ENCODE results near the gene ARID1B.

ARID1B gene

GRCh38 chr6:156806155-156806554 lies 29.0 kb downstream of the ARID1B start:
- H3K4me1 ChIP-seq, result peaks cover 0 to 79% (median 24%) of the 10 kb centered on the region in 4 donors

GRCh38 chr6:156807028-156807427 lies 29.9 kb downstream of the ARID1B start:
- no peaks in the 10 kb centered on the region for H3K27me3 ChIP-seq
- intact Hi-C loops (cut with DNase I; ENCODE audit: low total_unique reads), result no loop called here
- DNase-seq, result peak in 1 of 2 donors; percentile 37
- H3K27ac ChIP-seq, result no peak overlapping the region
- no peak overlapping the region for H3K4me3 ChIP-seq
- no peaks in the 10 kb centered on the region for H3K36me3 ChIP-seq
- H3K9me3 ChIP-seq, result no peaks in the 10 kb centered on the region
- peaks cover 0 to 81% (median 22%) of the 10 kb centered on the region in 4 donors for H3K4me1 ChIP-seq
- TF ChIP-seq CTCF (IDR thresholded peaks at IDR 0.05), result no peak

More at GRCh38 chr6:156806155-156806554, 29.0 kb downstream of the ARID1B start:
- no peak overlapping the region for H3K27ac ChIP-seq
- intact Hi-C loops (cut with DNase I; ENCODE audit: low total_unique reads), result no loop called here
- H3K9me3 ChIP-seq, result no peaks in the 10 kb centered on the region
- TF ChIP-seq CTCF (IDR thresholded peaks at IDR 0.05), result no peak
- no peak for DNase-seq
- H3K27me3 ChIP-seq, result no peaks in the 10 kb centered on the region
- H3K36me3 ChIP-seq, result no peaks in the 10 kb centered on the region
- no peak overlapping the region for H3K4me3 ChIP-seq

- Histone ChIP-seq H3K27me3 (no peaks in the 10 kb centered on the region), H3K27ac (no peak overlapping the region), H3K4me3 (no peak overlapping the region), H3K9me3 (no peaks in the 10 kb centered on the region), H3K36me3 (no peaks in the 10 kb centered on the region), H3K4me1 (peaks cover 0 to 80% (median 22%) of the 10 kb centered on the region in 4 donors)
- no peak for DNase-seq
- intact Hi-C loops (cut with DNase I; ENCODE audit: low total_unique reads), result no loop called here
- TF ChIP-seq CTCF (IDR thresholded peaks at IDR 0.05), result no peak
These were observed 30.6 kb downstream of the ARID1B start for GRCh38 chr6:156807795-156808194.

GRCh38 chr6:156808287-156808686 lies 31.1 kb downstream of the ARID1B start:
- no peaks in the 10 kb centered on the region for H3K27me3 ChIP-seq
- no peak overlapping the region for H3K4me3 ChIP-seq
- no peaks in the 10 kb centered on the region for H3K9me3 ChIP-seq
- TF ChIP-seq CTCF (IDR thresholded peaks at IDR 0.05), result no peak
- no peaks in the 10 kb centered on the region for H3K36me3 ChIP-seq
- H3K27ac ChIP-seq, result no peak overlapping the region
- intact Hi-C loops (cut with DNase I; ENCODE audit: low total_unique reads), result no loop called here
- H3K4me1 ChIP-seq, result peaks cover 0 to 77% (median 20%) of the 10 kb centered on the region in 4 donors
- DNase-seq, result no peak

- Histone ChIP-seq H3K9me3 (no peaks in the 10 kb centered on the region), H3K4me1 (peaks cover 0 to 83% (median 20%) of the 10 kb centered on the region in 4 donors), H3K4me3 (no peak overlapping the region), H3K36me3 (no peaks in the 10 kb centered on the region), H3K27ac (no peak overlapping the region), H3K27me3 (no peaks in the 10 kb centered on the region)
- intact Hi-C loops (cut with DNase I; ENCODE audit: low total_unique reads), result no loop called here
- DNase-seq, result peak in 1 of 2 donors; percentile 71
- TF ChIP-seq CTCF (IDR thresholded peaks at IDR 0.05), result no peak
These were observed 31.9 kb downstream of the ARID1B start for GRCh38 chr6:156809034-156809433.
